Panc1 (cell line): ENCODE data around the gene CALHM1. TPM values are rescaled to one million over a fixed set of nuclear protein-coding genes. Genes with fewer than 3 reads are reported as not detected.

Experiments
- ATAC-seq: fragments of 200-7000 bp; cut with Tn5 transposase; 2 replicates; pipeline ENCODE4 v1.9.1; 2020; ENCODE audit warnings: mild to moderate bottlenecking, moderate library complexity
- BruUV-seq: library from RNA; stranded (reverse); fragments of 400-500 nt; replicated peaks from 2 replicates; lab custom pipeline; 2021; lab: Mats Ljungman, UMichigan
- CTCF ChIA-PET: fragments of 300-600 bp; sonication (Branson Sonifier 250); formaldehyde crosslinking; loops from one replicate; lab custom pipeline; 2022; ENCODE audit warnings: antibody characterized with exemption; lab: Charles Lee
- POLR2A ChIA-PET: fragments of 300-600 bp; sonication (Branson Sonifier 250); formaldehyde crosslinking; loops from one replicate; lab custom pipeline; 2022; ENCODE audit warnings: antibody characterized with exemption; lab: Charles Lee
- DNase-seq: peaks from one replicate; pipeline ENCODE4 v3.0.0-alpha.2; 2010; ENCODE audit warnings: low read depth, low spot score
- H3K27ac ChIP-seq: 2 replicates; pipeline ENCODE4 v1.5.1; 2011; ENCODE audit warnings: mild to moderate bottlenecking, low read length, inconsistent platforms
- H3K27me3 ChIP-seq: fragments of 200-500 bp; sonication (Bioruptor generic); 2 replicates; pipeline ENCODE4 v1.6.0; 2014; ENCODE audit warnings: low read length, inconsistent platforms; ENCODE audit not compliant: control insufficient read depth, insufficient read depth
- H3K36me3 ChIP-seq: fragments of 200-500 bp; sonication (Bioruptor generic); 2 replicates; pipeline ENCODE4 v1.5.1; 2014; ENCODE audit warnings: inconsistent platforms, mild to moderate bottlenecking, low read length, moderate library complexity; ENCODE audit not compliant: control insufficient read depth, insufficient read depth
- H3K4me1 ChIP-seq: 2 replicates; pipeline ENCODE4 v1.5.1; 2011; ENCODE audit warnings: inconsistent platforms, mild to moderate bottlenecking, low read length, moderate library complexity; ENCODE audit not compliant: control insufficient read depth, insufficient read depth
- H3K4me3 ChIP-seq, 2 experiments: 2 replicates each; pipeline ENCODE4 v1.5.1; 2011 to 2012; ENCODE audit warnings: low read depth in 2 of 2, low read length in 2 of 2, mild to moderate bottlenecking in 2 of 2, inconsistent platforms in 1 of 2, moderate library complexity in 1 of 2
- H3K9me3 ChIP-seq: fragments of 200-500 bp; sonication (Bioruptor generic); 2 replicates; pipeline ENCODE4 v1.5.1; 2014; ENCODE audit warnings: low read depth, mild to moderate bottlenecking, inconsistent platforms, low read length, moderate library complexity; ENCODE audit not compliant: control insufficient read depth, insufficient read depth
- POLR2AphosphoS5 ChIP-seq: IDR thresholded peaks from 2 replicates; pipeline ENCODE4 v1.6.1; 2012; ENCODE audit warnings: mild to moderate bottlenecking, low read depth, low read length, moderate library complexity
- SIN3A ChIP-seq: IDR thresholded peaks from 2 replicates; pipeline ENCODE4 v1.6.1; 2012; ENCODE audit warnings: low read depth, mild to moderate bottlenecking, low read length, moderate library complexity, borderline replicate concordance; ENCODE audit not compliant: insufficient read depth
- TCF7L2 ChIP-seq: IDR thresholded peaks from 2 replicates; pipeline ENCODE4 v1.6.1; 2011; ENCODE audit warnings: mild to moderate bottlenecking, low read depth, low read length, inconsistent platforms
- in situ Hi-C: cut with HindIII; loops from 2 replicates; pipeline ENCODE4 v1.10.0; 2016; ENCODE audit warnings: low sequenced_read_pairs, low pct_unique_long_range_greater_than_20kb
- intact Hi-C: fragments of 100-400 bp; cut with micrococcal nuclease; formaldehyde crosslinking; loops from one replicate; pipeline ENCODE4 v1.10.0; 2022; ENCODE audit not compliant: unreplicated experiment
- total RNA-seq: library from RNA; stranded (reverse); gene quantifications from one replicate; pipeline ENCODE4 v1.2.1, GENCODE V29; 2021; ENCODE audit not compliant: unreplicated experiment
- TF ChIP-seq, protein P1 (sequence below), 2 experiments: IDR thresholded peaks; 2 replicates each; pipeline ENCODE4 v1.6.1; 2011 to 2012; ENCODE audit warnings: low read depth in 2 of 2, control low read depth in 1 of 2, low read length in 1 of 2, mild to moderate bottlenecking in 1 of 2, moderate library complexity in 1 of 2; ENCODE audit not compliant: insufficient read depth in 1 of 2
- TF ChIP-seq, protein P2 (sequence below): fragments of 450-650 bp; IDR thresholded peaks from 2 replicates; pipeline ENCODE4 v1.5.1; 2017; ENCODE audit warnings: mild to moderate bottlenecking

Gene CALHM1
- total RNA-seq, 1 experiment from 2014 or later: not detected

DNA sequence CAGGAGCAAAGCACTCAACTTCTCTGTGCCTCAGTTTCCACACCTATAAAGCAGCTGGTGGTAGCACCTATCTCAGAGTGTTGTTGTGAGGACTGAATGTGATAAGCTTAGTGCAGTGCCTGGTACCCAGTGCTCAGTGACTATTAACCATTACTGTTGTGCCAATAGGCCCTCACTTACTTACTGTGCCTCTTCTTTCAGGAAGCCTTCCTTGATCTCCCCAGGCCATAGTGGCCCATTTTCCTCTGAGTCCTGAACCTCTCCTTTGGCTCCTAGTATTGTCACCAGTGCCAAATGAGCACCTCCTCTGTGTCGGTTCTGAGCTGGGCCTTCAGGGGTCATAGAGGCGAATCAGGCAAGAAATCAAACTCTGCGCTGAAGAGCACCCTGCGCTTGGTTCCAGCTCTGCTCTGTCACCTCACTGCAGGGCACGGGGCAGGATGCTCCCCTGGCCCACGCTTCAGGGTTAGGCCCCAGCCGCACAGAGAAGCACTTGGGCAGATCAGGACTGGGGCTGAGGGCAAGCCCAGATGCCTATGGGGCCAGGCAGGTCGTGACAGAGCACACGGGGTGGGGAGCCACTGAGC, 2.5 kb downstream of the CALHM1 start:
- in situ Hi-C loops: no loop called here
- no peaks in the 10 kb centered on the region for H3K9me3 ChIP-seq
- ATAC-seq (no peak), DNase-seq (no peak)
- no TSS peak for BruUV-seq
- CTCF ChIA-PET: no interaction called here
- peaks cover 5% of the 10 kb centered on the region; the same call in 1 of the 2 replicates for H3K36me3 ChIP-seq
- intact Hi-C loops: no loop called here
- peaks cover 11% of the 10 kb centered on the region for H3K4me1 ChIP-seq
- TF ChIP-seq TCF7L2: no peak
- no peak for TF ChIP-seq POLR2AphosphoS5
- TF ChIP-seq, protein P1, sequence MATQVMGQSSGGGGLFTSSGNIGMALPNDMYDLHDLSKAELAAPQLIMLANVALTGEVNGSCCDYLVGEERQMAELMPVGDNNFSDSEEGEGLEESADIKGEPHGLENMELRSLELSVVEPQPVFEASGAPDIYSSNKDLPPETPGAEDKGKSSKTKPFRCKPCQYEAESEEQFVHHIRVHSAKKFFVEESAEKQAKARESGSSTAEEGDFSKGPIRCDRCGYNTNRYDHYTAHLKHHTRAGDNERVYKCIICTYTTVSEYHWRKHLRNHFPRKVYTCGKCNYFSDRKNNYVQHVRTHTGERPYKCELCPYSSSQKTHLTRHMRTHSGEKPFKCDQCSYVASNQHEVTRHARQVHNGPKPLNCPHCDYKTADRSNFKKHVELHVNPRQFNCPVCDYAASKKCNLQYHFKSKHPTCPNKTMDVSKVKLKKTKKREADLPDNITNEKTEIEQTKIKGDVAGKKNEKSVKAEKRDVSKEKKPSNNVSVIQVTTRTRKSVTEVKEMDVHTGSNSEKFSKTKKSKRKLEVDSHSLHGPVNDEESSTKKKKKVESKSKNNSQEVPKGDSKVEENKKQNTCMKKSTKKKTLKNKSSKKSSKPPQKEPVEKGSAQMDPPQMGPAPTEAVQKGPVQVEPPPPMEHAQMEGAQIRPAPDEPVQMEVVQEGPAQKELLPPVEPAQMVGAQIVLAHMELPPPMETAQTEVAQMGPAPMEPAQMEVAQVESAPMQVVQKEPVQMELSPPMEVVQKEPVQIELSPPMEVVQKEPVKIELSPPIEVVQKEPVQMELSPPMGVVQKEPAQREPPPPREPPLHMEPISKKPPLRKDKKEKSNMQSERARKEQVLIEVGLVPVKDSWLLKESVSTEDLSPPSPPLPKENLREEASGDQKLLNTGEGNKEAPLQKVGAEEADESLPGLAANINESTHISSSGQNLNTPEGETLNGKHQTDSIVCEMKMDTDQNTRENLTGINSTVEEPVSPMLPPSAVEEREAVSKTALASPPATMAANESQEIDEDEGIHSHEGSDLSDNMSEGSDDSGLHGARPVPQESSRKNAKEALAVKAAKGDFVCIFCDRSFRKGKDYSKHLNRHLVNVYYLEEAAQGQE (IDR thresholded peaks at IDR 0.05; ENCODE audit: insufficient read depth in 1 of 2, low read depth in 2 of 2, low read length in 1 of 2): no peak
- TF ChIP-seq SIN3A: no peak
- TF ChIP-seq, protein P2, sequence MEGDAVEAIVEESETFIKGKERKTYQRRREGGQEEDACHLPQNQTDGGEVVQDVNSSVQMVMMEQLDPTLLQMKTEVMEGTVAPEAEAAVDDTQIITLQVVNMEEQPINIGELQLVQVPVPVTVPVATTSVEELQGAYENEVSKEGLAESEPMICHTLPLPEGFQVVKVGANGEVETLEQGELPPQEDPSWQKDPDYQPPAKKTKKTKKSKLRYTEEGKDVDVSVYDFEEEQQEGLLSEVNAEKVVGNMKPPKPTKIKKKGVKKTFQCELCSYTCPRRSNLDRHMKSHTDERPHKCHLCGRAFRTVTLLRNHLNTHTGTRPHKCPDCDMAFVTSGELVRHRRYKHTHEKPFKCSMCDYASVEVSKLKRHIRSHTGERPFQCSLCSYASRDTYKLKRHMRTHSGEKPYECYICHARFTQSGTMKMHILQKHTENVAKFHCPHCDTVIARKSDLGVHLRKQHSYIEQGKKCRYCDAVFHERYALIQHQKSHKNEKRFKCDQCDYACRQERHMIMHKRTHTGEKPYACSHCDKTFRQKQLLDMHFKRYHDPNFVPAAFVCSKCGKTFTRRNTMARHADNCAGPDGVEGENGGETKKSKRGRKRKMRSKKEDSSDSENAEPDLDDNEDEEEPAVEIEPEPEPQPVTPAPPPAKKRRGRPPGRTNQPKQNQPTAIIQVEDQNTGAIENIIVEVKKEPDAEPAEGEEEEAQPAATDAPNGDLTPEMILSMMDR: no peak
- H3K4me3 ChIP-seq: no peak overlapping the region
- POLR2A ChIA-PET: no interaction called here
- no peaks in the 10 kb centered on the region for H3K27me3 ChIP-seq
- no peak overlapping the region for H3K27ac ChIP-seq

DNA sequence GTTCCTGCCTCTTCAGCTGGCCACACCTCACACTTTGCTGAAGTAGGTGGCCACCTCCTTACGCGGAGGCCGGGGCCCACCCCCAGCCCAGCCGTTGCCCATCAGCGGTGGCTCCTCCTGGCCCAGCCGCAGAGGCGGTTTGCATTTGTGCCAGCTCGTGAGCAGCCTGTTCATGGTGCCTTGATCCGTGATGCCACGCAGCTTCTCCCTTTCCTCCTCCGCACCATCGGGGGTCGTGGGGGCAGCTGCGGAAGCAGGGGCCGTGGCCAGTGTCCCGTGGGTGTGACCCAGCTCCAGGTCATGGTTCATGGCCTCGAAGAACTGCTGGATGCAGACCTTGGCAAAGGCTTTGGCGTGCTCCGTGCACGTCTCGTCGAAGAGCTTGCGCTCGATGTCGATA, 3.5 kb downstream of the CALHM1 start:
- POLR2A ChIA-PET: no interaction called here
- intact Hi-C loops: no loop called here
- ATAC-seq: no peak

More for the DNA sequence above, 3.5 kb downstream of the CALHM1 start:
- no peak for DNase-seq
- in situ Hi-C loops: no loop called here
- H3K4me3 ChIP-seq: no peak overlapping the region
- H3K27ac ChIP-seq: no peak overlapping the region
- no peaks in the 10 kb centered on the region for H3K27me3 ChIP-seq
- CTCF ChIA-PET: no interaction called here
- H3K36me3 ChIP-seq: peaks cover 5% of the 10 kb centered on the region; the same call in 1 of the 2 replicates
- no TSS peak for BruUV-seq
- peaks cover 17% of the 10 kb centered on the region for H3K4me1 ChIP-seq
- TF ChIP-seq POLR2AphosphoS5 (no peak), TCF7L2 (no peak), SIN3A (no peak)
- TF ChIP-seq, protein P1 (IDR thresholded peaks at IDR 0.05; ENCODE audit: insufficient read depth in 1 of 2, low read depth in 2 of 2, low read length in 1 of 2): no peak
- TF ChIP-seq, protein P2: no peak
- H3K9me3 ChIP-seq: no peaks in the 10 kb centered on the region
